HG03460 (cell line): ENCODE measurements around the gene SEMA6A.

Source experiments
- ATAC-seq: cut with Tn5 transposase; IDR thresholded peaks from one replicate; pipeline ENCODE4 v1.9.1; 2021; ENCODE audit not compliant: unreplicated experiment

The SEMA6A gene

GRCh38 chr5:116498503-116499048 lies 76.0 kb downstream of the SEMA6A start:
- ATAC-seq = no peak

GRCh38 chr5:116497631-116498030 lies 77.0 kb downstream of the SEMA6A start:
- ATAC-seq = no peak

- no peak for ATAC-seq
These were observed 78.8 kb downstream of the SEMA6A start for GRCh38 chr5:116495786-116496357.

- ATAC-seq = no peak
These were observed 79.7 kb downstream of the SEMA6A start for GRCh38 chr5:116494784-116495450.

GRCh38 chr5:116492776-116493175 lies 81.8 kb downstream of the SEMA6A start:
- ATAC-seq = no peak

- ATAC-seq = peak; percentile 77
These were observed 82.5 kb downstream of the SEMA6A start for GRCh38 chr5:116492016-116492623.

- ATAC-seq = no peak
These were observed 86.1 kb downstream of the SEMA6A start for GRCh38 chr5:116488356-116489041.

- no peak for ATAC-seq
These were observed 87.6 kb downstream of the SEMA6A start for GRCh38 chr5:116487045-116487444.

- ATAC-seq = no peak
These were observed 88.0 kb downstream of the SEMA6A start for GRCh38 chr5:116486588-116486987.

GRCh38 chr5:116484645-116485044 lies 90.0 kb downstream of the SEMA6A start:
- ATAC-seq = no peak

- ATAC-seq = no peak
These were observed 92.2 kb downstream of the SEMA6A start for GRCh38 chr5:116482394-116482793.

GRCh38 chr5:116480894-116481510 lies 93.6 kb downstream of the SEMA6A start:
- ATAC-seq = no peak

- ATAC-seq = no peak
These were observed 94.6 kb downstream of the SEMA6A start for GRCh38 chr5:116479776-116480675.

- ATAC-seq = no peak
These were observed 96.1 kb downstream of the SEMA6A start for GRCh38 chr5:116478491-116478890.

- no peak for ATAC-seq
These were observed 97.6 kb downstream of the SEMA6A start for GRCh38 chr5:116476897-116477537.

- ATAC-seq = no peak
These were observed 99.3 kb downstream of the SEMA6A start for GRCh38 chr5:116475338-116475737.

- no peak for ATAC-seq
These were observed 100.9 kb downstream of the SEMA6A start for GRCh38 chr5:116473706-116474105.

GRCh38 chr5:116472274-116472673 lies 102.3 kb downstream of the SEMA6A start:
- no peak for ATAC-seq

GRCh38 chr5:116469631-116470030 lies 105.0 kb downstream of the SEMA6A start:
- ATAC-seq = no peak

- ATAC-seq = no peak
These were observed 106.0 kb downstream of the SEMA6A start for GRCh38 chr5:116468583-116468982.
